Activated naive CD8-positive, alpha-beta T cell treated with anti-CD3 and anti-CD28 coated beads, Interleukin-2, amount 10 ng/mL, durations not matched to agents 7 days and 5 days (primary cell): Measurements from ENCODE around the gene POGLUT2. TPM values are rescaled to one million over a fixed set of nuclear protein-coding genes. Genes with fewer than 3 reads are reported as not detected.
A peak's percentile ranks its signal among the peaks of the same experiment; 100 is the strongest.

Source experiments
- ATAC-seq: fragments of 150-1000 bp; cut with Tn5 transposase; one replicate; pipeline ENCODE4 v1.10.0; 2021; ENCODE audit warnings: low read depth, moderate library complexity
- POLR2A ChIA-PET: fragments of 350-600 bp; sonication (Branson Sonifier 250); formaldehyde crosslinking; loops from one replicate; lab custom pipeline; 2021; ENCODE audit warnings: antibody characterized with exemption; lab: Charles Lee
- DNase-seq: peaks from one replicate; pipeline ENCODE4 v3.0.0; 2021
- H3K27ac Mint-ChIP-seq: one replicate; pipeline ENCODE4 v1.8.0; 2022; ENCODE audit warnings: mild to moderate bottlenecking, mixed read lengths
- H3K27me3 Mint-ChIP-seq: one replicate; pipeline ENCODE4 v1.8.0; 2022; ENCODE audit warnings: mild to moderate bottlenecking, moderate library complexity, mixed read lengths
- H3K36me3 Mint-ChIP-seq: one replicate; pipeline ENCODE4 v1.8.0; 2021; ENCODE audit warnings: mild to moderate bottlenecking, mixed read lengths
- H3K4me1 Mint-ChIP-seq: one replicate; pipeline ENCODE4 v1.8.0; 2021; ENCODE audit warnings: mixed read lengths
- H3K4me3 Mint-ChIP-seq: one replicate; pipeline ENCODE4 v1.8.0; 2022; ENCODE audit warnings: mild to moderate bottlenecking, moderate library complexity, mixed read lengths
- H3K9me3 Mint-ChIP-seq: one replicate; pipeline ENCODE4 v1.8.0; 2021; ENCODE audit warnings: mixed read lengths
- total RNA-seq, 2 experiments: library from RNA; stranded (reverse); gene quantifications; one replicate each; pipeline ENCODE4 v1.2.3, GENCODE V29; 2021

Gene POGLUT2
- total RNA-seq, 2 experiments from 2014 or later: 8.2 to 8.8 TPM

- H3K36me3 Mint-ChIP-seq: peaks cover 20% of the 10 kb centered on the region
- POLR2A ChIA-PET: no interaction called here
- H3K9me3 Mint-ChIP-seq: no peaks in the 10 kb centered on the region
- H3K27me3 Mint-ChIP-seq: no peaks in the 10 kb centered on the region
- DNase-seq (no peak), ATAC-seq (no peak)
- H3K4me1 Mint-ChIP-seq: no peaks in the 10 kb centered on the region
- H3K4me3 Mint-ChIP-seq: no peak overlapping the region
- H3K27ac Mint-ChIP-seq: no peak overlapping the region
These were observed 26.6 kb upstream of the POGLUT2 start for GRCh38 chr13:102825400-102825799.

- Mint-ChIP-seq H3K4me3 (no peak overlapping the region), H3K4me1 (peaks cover 6% of the 10 kb centered on the region), H3K36me3 (peaks cover 30% of the 10 kb centered on the region), H3K27me3 (no peaks in the 10 kb centered on the region), H3K27ac (no peak overlapping the region), H3K9me3 (no peaks in the 10 kb centered on the region)
- ATAC-seq (no peak), DNase-seq (no peak)
- POLR2A ChIA-PET: no interaction called here
These were observed 19.1 kb upstream of the POGLUT2 start for GRCh38 chr13:102817907-102818306.

DNA sequence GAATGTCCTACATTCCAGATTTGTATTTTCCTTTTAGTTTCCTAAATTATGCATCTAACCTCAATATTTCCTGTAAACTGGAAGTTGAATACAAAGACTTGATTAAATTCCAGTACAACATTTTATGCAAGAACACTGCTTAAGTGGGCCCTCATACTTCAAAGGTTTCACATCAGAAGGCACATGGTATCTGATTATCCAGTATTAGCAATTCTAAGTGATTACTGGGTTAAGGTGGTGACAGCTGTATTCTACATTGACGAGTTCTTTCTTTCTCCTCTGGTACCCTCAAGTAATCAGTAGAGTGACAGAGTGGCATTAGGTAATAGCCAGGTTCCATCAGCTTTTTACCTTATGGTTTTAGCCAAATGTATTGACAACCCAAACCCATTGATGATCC lies 18.5 kb upstream of the POGLUT2 start:
- ATAC-seq (no peak), DNase-seq (no peak)
- Mint-ChIP-seq H3K4me1 (peaks cover 11% of the 10 kb centered on the region), H3K36me3 (peaks cover 29% of the 10 kb centered on the region), H3K9me3 (no peaks in the 10 kb centered on the region), H3K27me3 (no peaks in the 10 kb centered on the region), H3K27ac (no peak overlapping the region), H3K4me3 (no peak overlapping the region)
- POLR2A ChIA-PET: no interaction called here

GRCh38 chr13:102816708-102817107 lies 17.9 kb upstream of the POGLUT2 start:
- no peak for ATAC-seq
- Mint-ChIP-seq H3K36me3 (peaks cover 29% of the 10 kb centered on the region), H3K4me3 (no peak overlapping the region), H3K27me3 (no peaks in the 10 kb centered on the region), H3K9me3 (peaks cover 4% of the 10 kb centered on the region), H3K27ac (no peak overlapping the region), H3K4me1 (peaks cover 14% of the 10 kb centered on the region)
- DNase-seq: no peak
- POLR2A ChIA-PET: no interaction called here

- DNase-seq (no peak), ATAC-seq (no peak)
- H3K4me1 Mint-ChIP-seq: peaks cover 14% of the 10 kb centered on the region
- no peak overlapping the region for H3K27ac Mint-ChIP-seq
- H3K36me3 Mint-ChIP-seq: peaks cover 36% of the 10 kb centered on the region
- H3K9me3 Mint-ChIP-seq: peaks cover 4% of the 10 kb centered on the region
- no peak overlapping the region for H3K4me3 Mint-ChIP-seq
- POLR2A ChIA-PET: no interaction called here
- H3K27me3 Mint-ChIP-seq: no peaks in the 10 kb centered on the region
These were observed 17.0 kb upstream of the POGLUT2 start for GRCh38 chr13:102815788-102816187.

GRCh38 chr13:102814793-102815192 lies 16.0 kb upstream of the POGLUT2 start:
- Mint-ChIP-seq H3K4me1 (peaks cover 14% of the 10 kb centered on the region), H3K4me3 (no peak overlapping the region), H3K27ac (no peak overlapping the region), H3K36me3 (peaks cover 36% of the 10 kb centered on the region), H3K9me3 (peaks cover 4% of the 10 kb centered on the region), H3K27me3 (no peaks in the 10 kb centered on the region)
- ATAC-seq: no peak
- DNase-seq: no peak
- POLR2A ChIA-PET: interaction anchor here (0.8 kb wide), 1 partner anchor 219 kb away, joined by 3 read pairs; no protein-coding TSS in a partner anchor

GRCh38 chr13:102814025-102814607 lies 15.3 kb upstream of the POGLUT2 start:
- Mint-ChIP-seq H3K4me3 (no peak overlapping the region), H3K9me3 (peaks cover 4% of the 10 kb centered on the region), H3K4me1 (peaks cover 13% of the 10 kb centered on the region), H3K27ac (no peak overlapping the region), H3K36me3 (peaks cover 31% of the 10 kb centered on the region), H3K27me3 (no peaks in the 10 kb centered on the region)
- POLR2A ChIA-PET: interaction anchor here (0.8 kb wide), 1 partner anchor 218 kb away, joined by 3 read pairs; no protein-coding TSS in a partner anchor
- ATAC-seq (no peak), DNase-seq (no peak)

GRCh38 chr13:102812611-102813287 lies 14.0 kb upstream of the POGLUT2 start:
- Mint-ChIP-seq H3K27me3 (no peaks in the 10 kb centered on the region), H3K4me1 (peaks cover 15% of the 10 kb centered on the region), H3K4me3 (no peak overlapping the region), H3K9me3 (peaks cover 4% of the 10 kb centered on the region), H3K36me3 (peaks cover 35% of the 10 kb centered on the region), H3K27ac (no peak overlapping the region)
- ATAC-seq (peak; percentile 45), DNase-seq (no peak)
- POLR2A ChIA-PET: no interaction called here

DNA sequence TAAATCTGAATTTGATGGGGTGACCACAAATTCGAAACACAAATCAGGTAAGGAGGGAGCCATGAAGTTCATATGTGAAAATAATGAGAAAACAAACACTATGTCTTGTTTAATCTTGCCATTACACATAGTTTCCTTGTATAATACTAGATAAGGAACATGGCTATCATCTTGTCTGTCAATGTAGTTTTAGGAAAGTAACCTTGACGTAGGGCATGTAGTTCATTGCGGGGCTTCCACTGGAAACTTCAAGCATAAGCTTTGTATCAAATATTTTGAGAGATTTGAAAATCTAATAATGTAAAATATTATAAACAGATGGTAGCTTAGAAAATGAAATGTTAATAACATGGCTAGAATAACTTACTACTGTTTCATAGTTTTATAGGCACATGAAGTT lies 8.9 kb upstream of the POGLUT2 start:
- H3K4me3 Mint-ChIP-seq: no peak overlapping the region
- no peak for DNase-seq
- H3K4me1 Mint-ChIP-seq: peaks cover 24% of the 10 kb centered on the region
- peaks cover 37% of the 10 kb centered on the region for H3K36me3 Mint-ChIP-seq
- H3K27ac Mint-ChIP-seq: no peak overlapping the region
- no peak for ATAC-seq
- peaks cover 4% of the 10 kb centered on the region for H3K9me3 Mint-ChIP-seq
- POLR2A ChIA-PET: no interaction called here
- no peaks in the 10 kb centered on the region for H3K27me3 Mint-ChIP-seq

DNA sequence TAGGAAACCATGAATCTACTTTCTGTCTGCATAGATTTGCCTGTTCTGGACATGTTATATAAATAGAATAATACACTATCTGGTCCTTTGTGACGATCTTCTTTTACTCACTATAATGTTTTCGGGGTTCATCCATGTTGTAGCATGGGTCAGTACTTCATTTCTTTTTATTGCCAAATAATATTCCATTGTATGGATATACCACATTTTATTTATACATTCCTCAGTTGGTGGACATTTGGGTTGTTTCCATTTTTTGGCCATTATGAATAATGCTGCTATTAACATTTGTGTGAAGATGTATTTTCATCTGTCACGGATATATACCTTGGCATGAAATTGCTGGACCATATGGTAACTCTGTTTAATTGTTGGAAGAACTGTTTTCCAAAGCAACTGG lies 6.9 kb upstream of the POGLUT2 start:
- ATAC-seq: no peak
- Mint-ChIP-seq H3K9me3 (no peaks in the 10 kb centered on the region), H3K4me1 (peaks cover 31% of the 10 kb centered on the region), H3K27me3 (no peaks in the 10 kb centered on the region), H3K4me3 (no peak overlapping the region), H3K27ac (no peak overlapping the region), H3K36me3 (peaks cover 20% of the 10 kb centered on the region)
- DNase-seq: no peak
- POLR2A ChIA-PET: no interaction called here

DNA sequence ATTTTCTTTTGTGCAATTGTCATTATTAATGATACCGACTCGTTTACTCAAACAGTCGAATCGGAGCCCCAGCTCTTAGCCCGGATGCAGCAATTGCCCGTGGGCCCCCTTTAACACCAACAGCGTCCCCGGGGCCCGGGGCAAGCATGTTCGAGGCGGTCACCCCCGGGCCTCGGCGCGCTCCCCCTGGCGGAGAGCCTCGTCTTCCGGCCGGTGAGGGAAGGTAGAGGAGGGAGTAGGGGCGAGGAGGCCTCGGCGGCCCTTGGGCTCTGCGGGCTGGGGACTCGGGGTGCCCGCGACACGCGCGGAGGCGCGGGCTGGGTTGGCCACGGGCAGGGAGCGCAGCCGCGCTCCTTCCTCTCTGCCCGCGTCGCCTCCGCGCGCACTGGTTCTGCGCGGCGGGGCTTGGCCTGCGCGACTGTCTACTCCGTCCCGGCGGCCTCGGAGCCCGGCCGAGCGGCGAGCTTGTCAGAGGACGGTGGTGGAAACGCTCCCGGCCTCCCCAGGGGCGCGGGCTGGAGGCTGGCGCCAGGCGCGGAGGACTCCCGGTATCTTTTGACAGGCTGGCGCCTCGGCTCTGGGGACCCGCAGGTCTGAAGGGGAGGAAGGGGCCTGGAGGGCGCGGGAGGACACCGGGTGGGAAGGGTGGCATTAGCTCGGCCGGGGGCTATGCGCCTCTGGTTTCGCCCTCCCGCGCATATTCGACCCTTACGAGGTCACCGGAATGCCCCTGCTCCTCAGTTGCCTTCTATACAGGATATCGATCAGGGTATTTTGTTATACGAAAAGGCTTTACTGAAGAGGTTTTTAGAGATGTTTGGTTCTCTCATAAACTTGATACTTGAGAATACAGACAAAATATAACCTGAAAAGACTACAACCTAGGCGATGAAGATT lies 1.6 kb upstream of the POGLUT2 start:
- peak overlapping the region; percentile 96 for H3K4me3 Mint-ChIP-seq
- ATAC-seq (peak; percentile 78), DNase-seq (peak; percentile 93)
- POLR2A ChIA-PET: interaction anchor here (1.0 to 5.2 kb wide), 6 partner anchors 21 to 204 kb away, joined by 3 to 77 read pairs (median 12); partner anchors contain the start of genes ERCC5, TEX30 and TPP2
- H3K9me3 Mint-ChIP-seq: no peaks in the 10 kb centered on the region
- H3K27me3 Mint-ChIP-seq: no peaks in the 10 kb centered on the region
- peaks cover 10% of the 10 kb centered on the region for H3K36me3 Mint-ChIP-seq
- peak overlapping the region; percentile 87 for H3K27ac Mint-ChIP-seq
- H3K4me1 Mint-ChIP-seq: peaks cover 43% of the 10 kb centered on the region

DNA sequence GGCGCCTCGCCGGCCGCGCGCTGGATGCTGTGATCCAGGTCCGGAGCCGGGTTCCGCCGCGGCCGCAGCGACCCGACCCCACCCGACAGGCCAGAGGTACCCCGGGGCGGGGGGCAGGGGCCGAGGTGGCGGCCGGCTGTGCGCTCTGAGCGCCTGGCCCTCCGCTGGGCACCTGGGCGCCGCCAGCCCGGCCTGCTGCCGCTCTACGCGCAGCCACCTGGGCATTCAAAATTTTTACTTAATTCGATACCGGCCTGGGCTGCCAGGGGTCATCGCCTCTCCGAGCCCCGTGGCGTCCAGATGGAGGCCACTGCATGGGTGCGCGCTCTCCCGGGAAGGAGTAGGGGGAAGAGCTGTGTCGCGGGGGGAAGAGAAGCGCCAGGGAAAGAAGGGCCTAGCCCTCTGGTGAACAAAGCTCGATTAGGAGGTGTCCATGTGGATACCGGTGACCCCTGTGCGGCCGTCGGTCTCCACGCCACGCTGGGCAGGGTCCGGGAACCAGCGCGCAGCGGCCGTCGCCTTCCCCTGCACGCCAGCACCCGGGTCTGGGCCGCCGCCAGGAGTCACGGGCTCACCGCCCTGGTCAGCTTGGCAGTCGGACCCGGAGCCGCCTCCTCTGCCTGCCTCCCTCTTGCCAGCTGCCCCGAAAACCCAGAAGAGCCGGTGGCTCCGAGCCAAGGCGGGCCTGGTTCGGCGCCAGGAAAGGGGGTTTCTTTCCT lies 809 bp upstream of the POGLUT2 start:
- peak; percentile 2 for ATAC-seq
- H3K4me1 Mint-ChIP-seq: peaks cover 43% of the 10 kb centered on the region

More for the DNA sequence above, 809 bp upstream of the POGLUT2 start:
- POLR2A ChIA-PET: interaction anchor here (1.0 to 5.2 kb wide), 5 partner anchors 20 to 203 kb away, joined by 3 to 77 read pairs (median 19); partner anchors contain the start of genes ERCC5, TEX30 and TPP2
- Mint-ChIP-seq H3K36me3 (peaks cover 10% of the 10 kb centered on the region), H3K27me3 (no peaks in the 10 kb centered on the region), H3K9me3 (no peaks in the 10 kb centered on the region), H3K4me3 (peak overlapping the region; percentile 96), H3K27ac (peak overlapping the region; percentile 87)
- DNase-seq: peak; percentile 61
